ENCODE measurements around the gene TOP3B.

Gene TOP3B

DNA sequence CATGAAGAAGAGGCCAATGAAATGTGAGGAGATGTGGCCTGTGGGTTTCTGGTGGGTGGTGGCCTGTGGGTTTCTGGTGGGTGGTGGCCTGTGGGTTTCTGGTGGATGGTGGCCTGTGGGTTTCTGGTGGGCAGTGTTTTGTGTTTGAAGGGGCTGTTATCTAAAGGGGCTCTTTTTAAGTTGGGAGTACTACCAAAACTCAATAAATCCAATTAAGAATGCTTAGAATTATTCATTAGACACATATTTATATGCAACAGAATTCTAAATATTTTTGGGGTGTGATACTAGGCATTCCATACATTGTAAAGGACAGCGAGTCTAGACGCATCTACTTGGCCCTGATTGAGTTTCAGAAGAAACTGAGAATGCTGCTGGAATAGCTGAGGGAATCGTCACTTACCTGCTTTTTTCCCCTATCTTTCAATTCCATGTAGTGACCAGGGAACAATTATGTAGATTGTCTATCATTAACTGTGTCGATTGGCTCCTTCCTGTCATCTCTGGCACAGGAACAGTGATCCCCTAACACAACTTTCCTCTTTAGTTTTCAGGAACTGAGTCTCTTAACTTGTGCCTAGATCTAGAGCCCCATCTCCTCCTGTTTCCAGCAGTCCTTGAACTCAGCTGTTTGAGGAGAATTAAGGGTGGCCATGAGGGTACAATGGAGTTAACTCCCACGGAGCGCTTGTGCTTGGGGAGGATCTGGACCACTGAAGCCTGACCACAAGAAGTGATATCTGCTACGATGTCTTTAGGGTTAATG lies 37.3 kb upstream of the TOP3B start:
- TF ChIP-seq, protein P1, sequence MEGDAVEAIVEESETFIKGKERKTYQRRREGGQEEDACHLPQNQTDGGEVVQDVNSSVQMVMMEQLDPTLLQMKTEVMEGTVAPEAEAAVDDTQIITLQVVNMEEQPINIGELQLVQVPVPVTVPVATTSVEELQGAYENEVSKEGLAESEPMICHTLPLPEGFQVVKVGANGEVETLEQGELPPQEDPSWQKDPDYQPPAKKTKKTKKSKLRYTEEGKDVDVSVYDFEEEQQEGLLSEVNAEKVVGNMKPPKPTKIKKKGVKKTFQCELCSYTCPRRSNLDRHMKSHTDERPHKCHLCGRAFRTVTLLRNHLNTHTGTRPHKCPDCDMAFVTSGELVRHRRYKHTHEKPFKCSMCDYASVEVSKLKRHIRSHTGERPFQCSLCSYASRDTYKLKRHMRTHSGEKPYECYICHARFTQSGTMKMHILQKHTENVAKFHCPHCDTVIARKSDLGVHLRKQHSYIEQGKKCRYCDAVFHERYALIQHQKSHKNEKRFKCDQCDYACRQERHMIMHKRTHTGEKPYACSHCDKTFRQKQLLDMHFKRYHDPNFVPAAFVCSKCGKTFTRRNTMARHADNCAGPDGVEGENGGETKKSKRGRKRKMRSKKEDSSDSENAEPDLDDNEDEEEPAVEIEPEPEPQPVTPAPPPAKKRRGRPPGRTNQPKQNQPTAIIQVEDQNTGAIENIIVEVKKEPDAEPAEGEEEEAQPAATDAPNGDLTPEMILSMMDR (IDR thresholded peaks at IDR 0.05; ENCODE audit: insufficient read depth, low read length, poor library complexity, severe bottlenecking), result no peak
- TF ChIP-seq EZH2phosphoT487 (conservative IDR thresholded peaks at IDR 0.05; ENCODE audit: low read length), result no peak
- no peaks in the 10 kb centered on the region for H3K9me3 ChIP-seq (ENCODE audit: insufficient read depth, low read length)
- no peak overlapping the region for H3K9ac ChIP-seq (ENCODE audit: low read length)
- H3K36me3 ChIP-seq (ENCODE audit: low read length), result peaks cover 4% of the 10 kb centered on the region; the same call in 1 of the 2 replicates
- no peaks in the 10 kb centered on the region for H3K27me3 ChIP-seq (ENCODE audit: low read length)
- H3K4me2 ChIP-seq (ENCODE audit: low read depth, low read length, poor library complexity, severe bottlenecking), result no peak overlapping the region
- H3F3A ChIP-seq (ENCODE audit: insufficient read depth), result no peaks in the 10 kb centered on the region
- H3K79me2 ChIP-seq (ENCODE audit: insufficient read depth, low read length), result no peaks in the 10 kb centered on the region
- no peak overlapping the region for H2AFZ ChIP-seq (ENCODE audit: low read depth, low read length, severe bottlenecking)
- no peaks in the 10 kb centered on the region for H4K20me1 ChIP-seq (ENCODE audit: low read depth, low read length)
- H3K27ac ChIP-seq (ENCODE audit: low read depth, low read length), result no peak overlapping the region
- H3K4me3 ChIP-seq (ENCODE audit: insufficient read depth, low read length, poor library complexity, severe bottlenecking), result no peak overlapping the region
- no peaks in the 10 kb centered on the region for H3K9me2 ChIP-seq (replicated peaks; ENCODE audit: insufficient read depth, low read length)

DNA sequence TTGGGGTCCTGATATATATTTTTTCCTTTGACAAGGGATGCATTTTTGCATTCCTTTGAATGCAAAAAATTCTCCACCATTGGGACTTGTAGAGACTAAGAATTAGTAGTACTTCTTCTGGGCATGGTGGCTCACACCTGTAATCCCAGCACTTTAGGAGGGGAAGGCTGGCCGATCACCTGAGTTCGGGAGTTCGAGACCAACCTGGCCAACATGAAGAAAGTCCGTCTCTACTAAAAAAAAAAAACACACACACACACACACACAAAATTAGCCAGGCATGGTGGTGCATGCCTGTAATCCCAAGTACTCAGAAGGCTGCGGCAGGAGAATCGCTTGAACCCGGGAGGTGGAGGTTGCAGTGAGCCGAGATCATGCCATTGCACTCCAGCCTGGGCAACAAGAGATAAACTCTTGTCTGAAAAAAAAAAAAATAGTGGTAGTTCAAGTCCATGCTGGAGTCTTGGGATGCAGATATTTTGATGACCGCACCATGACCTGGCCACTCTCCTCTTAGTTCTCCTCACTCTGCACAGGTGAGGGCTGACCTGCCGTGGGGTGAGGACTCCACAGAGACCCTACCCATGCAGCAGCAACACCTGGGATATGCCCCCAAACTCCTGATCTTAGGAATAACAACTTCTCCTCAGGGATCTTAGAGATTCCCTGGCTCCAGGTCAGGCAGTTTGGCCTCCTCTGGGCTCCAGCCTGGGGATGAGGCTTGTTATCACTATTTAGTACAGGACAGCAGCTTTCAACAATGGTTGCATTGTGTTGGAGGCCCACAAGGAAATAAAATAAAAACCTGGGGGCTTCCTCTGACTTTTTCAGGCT lies 36.5 kb upstream of the TOP3B start:
- Histone ChIP-seq H3F3A (ENCODE audit: insufficient read depth) (no peaks in the 10 kb centered on the region), H3K4me2 (ENCODE audit: low read depth, low read length, poor library complexity, severe bottlenecking) (no peak overlapping the region), H4K20me1 (ENCODE audit: low read depth, low read length) (no peaks in the 10 kb centered on the region), H3K4me3 (ENCODE audit: insufficient read depth, low read length, poor library complexity, severe bottlenecking) (no peak overlapping the region), H3K79me2 (ENCODE audit: insufficient read depth, low read length) (no peaks in the 10 kb centered on the region), H2AFZ (ENCODE audit: low read depth, low read length, severe bottlenecking) (no peak overlapping the region), H3K27ac (ENCODE audit: low read depth, low read length) (no peak overlapping the region), H3K9ac (ENCODE audit: low read length) (no peak overlapping the region), H3K9me2 (replicated peaks; ENCODE audit: insufficient read depth, low read length) (no peaks in the 10 kb centered on the region), H3K9me3 (ENCODE audit: insufficient read depth, low read length) (no peaks in the 10 kb centered on the region), H3K27me3 (ENCODE audit: low read length) (no peaks in the 10 kb centered on the region), H3K36me3 (ENCODE audit: low read length) (peaks cover 4% of the 10 kb centered on the region; the same call in 1 of the 2 replicates)
- TF ChIP-seq EZH2phosphoT487 (conservative IDR thresholded peaks at IDR 0.05; ENCODE audit: low read length), result no peak
- TF ChIP-seq, protein P1 (IDR thresholded peaks at IDR 0.05; ENCODE audit: insufficient read depth, low read length, poor library complexity, severe bottlenecking), result no peak

DNA sequence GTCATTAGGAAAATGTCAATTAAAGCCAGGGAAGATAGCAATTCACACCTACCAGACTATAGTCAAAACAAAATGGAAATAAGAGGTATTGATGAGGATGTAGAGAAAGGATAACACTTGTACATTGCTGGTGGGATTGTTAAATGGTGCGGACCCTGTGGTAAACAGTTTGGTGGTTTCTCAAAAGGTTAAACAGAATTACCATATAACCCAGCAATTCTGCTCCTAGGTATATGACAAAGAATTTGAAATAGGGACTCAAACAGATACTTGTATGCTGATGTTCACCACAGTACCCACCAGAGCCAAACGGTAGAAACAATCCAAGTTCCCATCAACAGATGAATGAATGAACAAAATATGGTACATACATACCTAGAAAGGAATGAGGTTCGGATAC lies 33.0 kb upstream of the TOP3B start:
- H3K9ac ChIP-seq (ENCODE audit: low read length), result no peak overlapping the region
- no peaks in the 10 kb centered on the region for H3F3A ChIP-seq (ENCODE audit: insufficient read depth)
- H3K27me3 ChIP-seq (ENCODE audit: low read length), result no peaks in the 10 kb centered on the region
- no peak overlapping the region for H3K4me2 ChIP-seq (ENCODE audit: low read depth, low read length, poor library complexity, severe bottlenecking)
- peaks cover 6% of the 10 kb centered on the region; the same call in 1 of the 2 replicates for H3K36me3 ChIP-seq (ENCODE audit: low read length)
- no peaks in the 10 kb centered on the region for H3K79me2 ChIP-seq (ENCODE audit: insufficient read depth, low read length)
- H3K4me3 ChIP-seq (ENCODE audit: insufficient read depth, low read length, poor library complexity, severe bottlenecking), result no peak overlapping the region
- no peaks in the 10 kb centered on the region for H4K20me1 ChIP-seq (ENCODE audit: low read depth, low read length)
- no peak overlapping the region for H2AFZ ChIP-seq (ENCODE audit: low read depth, low read length, severe bottlenecking)
- no peaks in the 10 kb centered on the region for H3K9me3 ChIP-seq (ENCODE audit: insufficient read depth, low read length)
- no peak for TF ChIP-seq EZH2phosphoT487 (conservative IDR thresholded peaks at IDR 0.05; ENCODE audit: low read length)
- TF ChIP-seq, protein P1 (IDR thresholded peaks at IDR 0.05; ENCODE audit: insufficient read depth, low read length, poor library complexity, severe bottlenecking), result no peak
- no peaks in the 10 kb centered on the region for H3K9me2 ChIP-seq (replicated peaks; ENCODE audit: insufficient read depth, low read length)
- H3K27ac ChIP-seq (ENCODE audit: low read depth, low read length), result no peak overlapping the region

Data from SU-DHL-6 (cell line).